Stimulated activated CD4-positive, alpha-beta T cell treated with anti-CD3 and anti-CD28 coated beads, Interleukin-2, amount 100 ng/mL, for 48 hours (primary cell): ENCODE results near the gene OR1S2.
"Not testable (repeated sequence)": the region's sequence is repeated elsewhere in the genome, so short reads cannot be mapped to it uniquely, and the experiment has no call there.

Experiments used
- DNase-seq, 2 donors: peaks; one replicate each; pipeline ENCODE4 v3.0.0-alpha.2; 2020

Gene OR1S2, protein sequence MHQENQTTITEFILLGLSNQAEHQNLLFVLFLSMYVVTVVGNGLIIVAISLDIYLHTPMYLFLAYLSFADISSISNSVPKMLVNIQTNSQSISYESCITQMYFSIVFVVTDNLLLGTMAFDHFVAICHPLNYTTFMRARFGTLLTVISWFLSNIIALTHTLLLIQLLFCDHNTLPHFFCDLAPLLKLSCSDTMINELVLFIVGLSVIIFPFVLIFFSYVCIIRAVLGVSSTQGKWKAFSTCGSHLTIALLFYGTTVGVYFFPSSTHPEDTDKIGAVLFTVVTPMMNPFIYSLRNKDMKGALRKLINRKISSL

DNA sequence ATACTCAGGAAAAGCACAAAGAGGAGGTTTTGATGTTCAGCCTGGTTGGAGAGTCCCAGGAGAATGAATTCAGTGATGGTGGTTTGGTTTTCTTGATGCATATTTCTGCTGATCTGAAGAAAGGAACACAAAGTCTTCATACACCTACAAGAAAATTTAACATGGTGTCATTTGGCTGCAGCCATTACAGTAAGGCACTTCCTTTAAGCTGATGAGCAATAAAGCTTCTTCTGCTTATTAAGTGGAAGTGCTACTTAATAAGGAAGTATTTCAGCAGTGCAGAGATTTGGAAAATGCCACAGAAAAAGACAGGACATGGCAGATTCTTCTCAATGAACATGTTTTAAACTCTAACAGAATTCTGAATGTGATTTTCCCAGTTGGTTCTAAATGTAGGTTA is at the start of gene OR1S2:
Gene OR1S2 (minus strand): TSS at position 101 of the 400 bp plus-strand sequence. CDS start 0 bp downstream, at position 101.
- no peak for DNase-seq

DNA sequence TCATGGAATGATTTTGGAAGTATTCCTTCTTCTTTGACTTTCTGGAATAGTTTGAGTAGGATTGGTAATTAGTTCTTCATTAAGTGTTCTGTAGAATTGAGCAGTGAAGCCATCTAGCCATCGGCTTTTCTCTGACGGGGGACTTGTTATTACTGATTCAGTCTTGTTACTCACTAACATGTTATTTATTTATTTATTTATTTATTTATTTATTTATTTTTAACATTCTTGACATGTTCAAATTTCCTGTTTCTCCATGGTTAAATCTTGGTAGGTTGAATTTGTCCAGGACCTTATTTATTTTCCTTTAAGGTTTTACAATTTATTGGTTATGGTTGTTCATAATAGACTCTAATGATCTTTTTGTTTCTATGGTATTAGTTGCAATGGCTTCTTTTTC is 40.0 kb upstream of the OR1S2 start:
- no peak for DNase-seq

DNA sequence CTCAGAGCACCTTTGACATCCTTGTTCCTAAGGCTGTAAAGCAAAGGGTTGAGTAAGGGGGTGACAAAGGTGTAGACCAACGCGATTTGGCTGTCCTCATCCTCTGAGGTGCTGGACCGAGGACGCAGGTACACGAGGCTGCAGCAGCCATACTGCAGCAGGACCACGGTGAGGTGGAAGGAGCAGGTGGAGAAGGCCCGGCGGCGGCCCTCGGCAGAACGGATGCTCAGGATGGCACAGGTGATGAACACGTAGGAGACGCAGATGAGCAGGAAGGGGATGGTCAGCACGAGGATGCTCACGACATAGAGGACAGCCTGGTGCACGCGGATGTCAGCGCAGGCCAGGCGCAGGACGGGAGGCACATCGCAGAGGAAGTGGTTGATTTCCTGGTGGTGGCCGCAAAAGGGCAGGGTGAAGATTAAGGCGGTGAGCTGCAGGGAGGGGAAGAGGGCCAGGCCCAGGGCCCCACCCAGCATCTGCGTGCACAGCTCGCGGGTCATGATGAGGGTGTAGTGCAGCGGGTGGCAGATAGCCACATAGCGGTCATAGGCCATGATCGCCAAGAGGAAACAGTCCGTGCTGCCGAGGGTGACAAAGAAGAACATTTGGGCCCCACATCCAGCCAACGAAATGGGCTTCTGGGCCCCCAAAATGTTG is 24.1 kb upstream of the OR1S2 start:
- no peak for DNase-seq

DNA sequence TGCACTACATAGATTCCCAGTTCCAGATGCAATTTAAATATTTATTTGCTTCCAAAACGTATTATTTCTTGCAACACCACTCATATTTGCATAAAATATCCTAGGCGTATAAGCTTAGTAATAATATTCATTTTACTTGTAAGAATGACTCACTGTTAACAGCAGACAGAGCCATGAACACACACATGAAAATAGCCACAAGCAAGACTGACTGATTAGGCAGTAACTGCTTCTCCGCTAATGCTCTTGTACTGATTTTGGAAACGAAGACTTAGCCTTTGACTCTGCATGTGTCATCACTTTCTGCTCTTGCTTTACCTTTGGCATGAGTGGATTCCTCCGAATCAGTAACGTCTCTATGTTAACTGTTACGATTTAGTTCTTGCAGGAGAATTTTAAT is 18.8 kb upstream of the OR1S2 start:
- no peak for DNase-seq

DNA sequence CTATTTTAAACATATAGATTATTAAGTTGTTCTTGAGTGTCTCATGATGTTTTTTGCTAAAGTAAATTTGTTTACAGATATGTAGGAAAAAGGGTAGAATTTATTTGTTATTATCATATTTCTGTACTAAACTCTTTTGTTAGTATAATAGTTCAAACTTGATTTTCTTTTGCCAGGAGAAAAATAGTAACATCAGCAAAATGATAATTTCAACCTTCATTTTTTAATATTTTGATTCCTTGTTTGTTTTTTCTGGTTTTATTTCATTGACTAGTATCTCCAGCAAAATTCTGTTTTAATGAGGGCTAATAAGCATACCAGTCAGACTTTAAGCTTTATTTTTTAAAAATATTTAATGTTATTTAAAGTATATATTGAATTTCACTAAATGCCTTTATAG is 12.5 kb upstream of the OR1S2 start:
- no peak for DNase-seq

DNA sequence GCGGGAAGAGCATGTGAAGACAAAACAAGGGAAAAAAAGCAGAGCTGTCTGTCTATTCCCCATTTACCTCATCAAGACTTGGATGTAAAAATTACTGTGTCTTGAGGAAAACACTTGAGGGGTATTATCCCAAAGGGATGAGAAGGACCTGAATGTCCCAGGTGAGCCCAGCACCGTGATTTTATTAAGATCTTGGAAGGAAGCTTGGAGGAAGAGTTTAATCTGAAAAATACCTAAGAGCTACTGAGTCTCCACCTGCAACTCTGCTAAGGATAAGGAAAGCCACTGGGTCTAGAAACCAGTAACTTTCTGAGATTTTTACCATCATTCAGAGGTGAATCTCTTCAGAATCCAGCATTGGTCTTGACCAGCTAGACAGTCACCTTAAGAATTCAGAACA is 8.5 kb upstream of the OR1S2 start, which contains the start of gene OR1S1:
Gene OR1S1 (plus strand): TSS at position 301 of the 400 bp plus-strand sequence.
- DNase-seq, result not testable (repeated sequence)

DNA sequence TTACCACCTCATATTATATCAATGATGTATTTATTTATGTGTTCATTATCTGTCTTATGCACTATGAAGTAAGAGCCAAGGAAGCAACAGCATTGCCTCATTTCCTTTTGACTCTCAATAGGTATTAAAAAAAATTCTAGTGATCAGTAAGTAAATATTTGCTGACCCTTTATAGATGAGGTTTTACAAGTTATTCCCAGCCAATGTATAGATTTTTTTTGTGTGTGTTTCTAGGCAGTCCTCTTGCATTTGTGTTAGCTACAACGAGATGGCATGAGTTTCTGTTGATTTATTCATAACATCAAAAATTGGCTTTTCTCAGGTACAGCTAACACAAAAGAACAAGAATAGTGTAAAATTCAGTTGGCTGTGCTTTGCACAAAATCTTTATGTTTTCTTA is 4.7 kb downstream of the OR1S2 start:
- DNase-seq, result no peak

DNA sequence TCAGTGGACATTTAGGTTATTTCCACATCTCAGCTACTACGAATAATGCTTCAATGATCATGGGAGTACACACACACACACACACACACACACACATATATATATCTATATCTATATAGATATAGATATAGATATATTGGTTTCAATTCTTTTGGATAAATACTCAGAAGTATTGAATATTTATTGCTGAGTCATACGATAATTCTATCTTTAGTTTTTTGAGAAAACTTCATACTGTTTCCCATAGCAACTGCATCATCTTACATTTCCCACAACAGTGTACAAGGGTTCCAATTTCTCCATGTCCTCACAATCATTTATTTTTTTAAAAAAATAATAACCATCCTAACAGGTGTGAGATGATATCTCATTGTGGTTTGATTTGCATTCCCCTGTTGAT is 8.0 kb downstream of the OR1S2 start:
- DNase-seq, result no peak

DNA sequence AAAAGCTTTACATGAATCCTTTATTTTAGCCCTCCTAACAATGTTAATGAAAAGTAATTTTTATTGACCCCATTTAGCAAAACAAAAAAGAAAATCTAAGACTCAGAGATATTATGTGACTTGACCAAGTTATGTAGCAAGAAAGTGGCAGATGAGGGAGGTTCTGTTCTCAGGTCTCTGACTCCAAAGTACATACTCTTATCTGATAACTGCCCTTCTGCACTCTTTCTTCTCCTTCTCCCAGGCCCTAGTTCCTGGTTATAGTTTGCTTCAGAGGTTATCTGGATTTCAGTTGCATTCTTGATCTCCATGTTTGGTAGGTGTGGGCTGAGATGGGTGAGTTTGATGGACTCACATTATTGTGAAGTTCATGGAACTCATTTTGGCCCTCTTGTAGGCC is 10.6 kb downstream of the OR1S2 start:
- DNase-seq, result no peak

DNA sequence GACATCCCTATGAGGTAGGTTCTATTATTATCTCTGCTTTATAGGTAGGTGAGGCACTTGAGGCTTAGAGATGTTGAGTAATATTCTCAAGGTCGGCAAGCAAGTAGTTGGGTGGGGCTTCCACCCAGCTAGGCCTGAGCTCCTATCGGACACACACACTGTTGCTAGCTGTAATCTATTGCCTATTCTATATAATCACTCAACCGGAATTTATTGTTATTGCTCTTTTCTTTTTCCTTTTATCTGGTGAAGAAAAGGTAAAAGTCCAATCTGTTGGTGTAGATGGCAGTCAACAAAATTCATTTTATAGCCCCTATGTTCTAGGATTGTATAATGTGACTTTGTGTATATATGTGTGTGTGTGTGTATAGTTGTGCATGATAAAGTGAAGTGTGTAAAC is 11.7 kb downstream of the OR1S2 start:
- DNase-seq, result no peak

DNA sequence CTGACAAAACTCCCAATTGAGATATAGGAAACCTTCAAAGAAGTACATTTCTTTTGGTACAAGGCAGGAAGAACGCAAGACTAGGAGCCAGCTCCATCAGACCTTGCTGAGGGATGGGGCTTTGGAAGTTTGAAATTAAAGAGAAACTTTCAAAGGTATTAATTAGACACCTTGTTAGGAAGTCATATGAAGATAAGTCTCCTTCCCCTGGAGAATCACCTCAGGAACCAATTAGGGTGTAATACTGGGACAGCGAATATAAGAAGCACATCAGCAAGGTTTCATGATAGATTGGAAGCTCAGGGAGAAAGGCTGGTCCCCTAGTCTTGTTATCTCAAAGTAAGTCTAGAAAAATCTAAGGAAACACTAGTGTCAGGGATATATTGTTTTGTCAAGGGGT is 15.2 kb downstream of the OR1S2 start, which contains the start of gene OR9Q2:
Gene OR9Q2 (plus strand): TSS at position 301 of the 400 bp plus-strand sequence. CDS start 1,421 bp downstream, outside the sequence.
- DNase-seq, result no peak

DNA sequence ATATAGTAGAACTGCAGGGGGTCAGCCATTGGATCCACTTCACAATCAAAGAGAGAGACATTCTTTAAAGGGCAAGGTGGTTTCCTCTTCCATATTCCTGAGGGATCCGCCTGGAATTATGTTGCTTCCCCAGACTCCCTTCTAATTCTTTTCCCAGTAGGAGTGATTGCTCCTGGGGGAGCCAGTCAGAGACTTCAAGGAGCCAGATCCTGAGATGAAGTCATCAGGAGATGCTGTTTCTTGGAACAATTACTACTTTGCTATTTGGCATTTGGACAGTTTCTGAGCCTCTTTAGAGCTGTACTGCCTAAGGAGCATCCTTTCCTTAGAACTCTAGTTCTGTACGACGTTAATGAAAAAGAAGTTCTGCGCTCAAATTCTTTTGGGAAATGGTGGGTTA is 17.0 kb downstream of the OR1S2 start:
- no peak for DNase-seq

DNA sequence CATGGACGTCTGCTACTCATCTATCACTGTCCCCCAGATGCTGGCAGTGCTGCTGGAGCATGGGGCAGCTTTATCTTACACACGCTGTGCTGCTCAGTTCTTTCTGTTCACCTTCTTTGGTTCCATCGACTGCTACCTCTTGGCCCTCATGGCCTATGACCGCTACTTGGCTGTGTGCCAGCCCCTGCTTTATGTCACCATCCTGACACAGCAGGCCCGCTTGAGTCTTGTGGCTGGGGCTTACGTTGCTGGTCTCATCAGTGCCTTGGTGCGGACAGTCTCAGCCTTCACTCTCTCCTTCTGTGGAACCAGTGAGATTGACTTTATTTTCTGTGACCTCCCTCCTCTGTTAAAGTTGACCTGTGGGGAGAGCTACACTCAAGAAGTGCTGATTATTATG is 24.3 kb downstream of the OR1S2 start:
- no peak for DNase-seq

DNA sequence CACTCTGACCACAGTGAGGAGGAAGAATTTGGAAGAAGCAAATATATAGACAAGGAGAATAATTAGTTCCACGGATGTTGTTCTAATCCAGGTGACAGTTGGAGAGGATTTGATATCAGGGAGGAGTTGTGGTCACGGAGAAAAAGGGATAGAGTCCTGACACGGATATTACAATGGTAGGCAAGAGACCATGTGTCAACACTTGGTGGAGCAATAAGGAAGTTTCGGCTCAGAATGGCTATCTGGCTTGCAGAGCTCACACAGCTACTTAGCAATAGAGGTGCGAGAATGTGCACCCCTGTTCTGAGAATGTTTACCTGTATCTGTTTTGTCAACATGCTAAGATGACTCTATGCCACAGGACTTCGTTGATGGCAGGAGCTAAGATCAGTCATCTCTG is 25.5 kb downstream of the OR1S2 start:
- no peak for DNase-seq

DNA sequence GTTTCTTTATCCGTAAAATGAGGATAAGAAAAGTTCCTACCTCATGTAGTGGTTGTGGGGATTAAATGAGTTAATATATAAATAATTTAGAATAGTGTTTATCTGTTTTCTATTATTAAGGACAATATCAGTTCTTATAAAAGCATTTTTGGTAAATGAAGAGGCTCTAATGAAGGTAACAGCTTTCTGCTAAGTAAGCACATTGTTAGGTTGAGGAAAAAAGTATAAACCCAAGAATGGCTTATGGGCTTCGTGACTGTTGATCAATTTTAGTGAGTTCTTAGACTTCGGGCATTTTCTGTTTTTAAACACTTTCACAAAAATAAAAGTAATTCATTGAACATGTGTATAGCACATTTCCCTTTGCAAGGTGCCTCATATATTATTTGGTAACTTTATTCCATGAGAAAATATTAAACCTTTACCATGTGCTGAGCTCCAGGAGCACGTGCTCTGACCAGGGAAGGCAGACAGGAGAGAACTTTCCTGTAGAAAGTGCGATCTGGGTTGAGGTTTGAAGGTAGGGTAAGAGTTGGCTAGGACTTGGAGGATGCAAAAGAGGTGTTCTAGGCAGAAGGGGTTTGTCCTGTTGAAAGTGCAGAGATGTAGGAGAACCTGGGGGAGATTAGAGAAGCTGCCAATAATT is 26.4 kb downstream of the OR1S2 start:
- no peak for DNase-seq

DNA sequence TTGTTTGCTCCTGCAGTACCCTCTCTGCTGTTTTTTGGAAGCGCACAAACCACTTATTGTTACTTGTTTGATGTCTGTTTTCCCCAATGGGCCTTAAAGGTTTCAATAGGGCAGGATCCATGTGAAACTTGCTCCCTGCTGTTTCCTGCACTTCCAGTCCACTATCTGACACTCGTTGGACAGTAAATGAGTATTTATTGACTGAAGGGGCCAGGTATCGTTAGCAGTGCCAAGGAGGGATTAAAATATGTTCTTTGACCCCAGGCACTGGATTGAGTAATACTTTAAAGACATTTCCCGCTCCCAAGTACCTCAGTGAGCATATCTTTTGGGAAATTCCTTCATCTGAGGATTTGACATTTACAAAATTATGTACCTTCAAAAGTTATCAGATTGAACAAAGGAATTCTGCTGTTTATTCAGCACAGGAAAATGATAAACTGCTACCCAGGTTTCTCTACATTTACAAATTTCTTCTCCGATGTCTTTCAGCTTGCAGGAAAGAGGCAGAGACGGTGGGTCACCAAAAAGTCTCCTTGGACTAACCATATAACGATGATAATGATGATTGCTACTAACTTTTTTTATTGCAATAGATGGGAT is 38.3 kb downstream of the OR1S2 start:
- DNase-seq, result no peak

DNA sequence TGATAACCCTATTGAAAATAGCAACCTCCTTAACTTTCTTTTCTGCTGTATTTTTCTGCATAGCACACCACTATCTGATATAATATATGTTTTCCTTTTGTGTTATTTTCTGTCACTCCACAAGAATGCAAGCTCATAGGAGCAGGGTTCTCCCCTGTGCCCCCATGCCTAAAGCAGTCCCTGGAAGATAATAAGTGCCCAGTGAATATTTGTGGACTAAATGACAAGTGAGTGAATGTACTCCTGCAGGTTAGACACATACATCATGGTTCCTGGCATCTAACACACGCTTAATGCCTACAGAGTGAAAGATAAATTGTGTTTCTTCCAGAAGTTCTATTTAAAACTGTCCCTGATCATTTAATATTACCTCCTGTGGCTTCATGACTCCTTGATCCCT is 39.0 kb downstream of the OR1S2 start:
- no peak for DNase-seq

DNA sequence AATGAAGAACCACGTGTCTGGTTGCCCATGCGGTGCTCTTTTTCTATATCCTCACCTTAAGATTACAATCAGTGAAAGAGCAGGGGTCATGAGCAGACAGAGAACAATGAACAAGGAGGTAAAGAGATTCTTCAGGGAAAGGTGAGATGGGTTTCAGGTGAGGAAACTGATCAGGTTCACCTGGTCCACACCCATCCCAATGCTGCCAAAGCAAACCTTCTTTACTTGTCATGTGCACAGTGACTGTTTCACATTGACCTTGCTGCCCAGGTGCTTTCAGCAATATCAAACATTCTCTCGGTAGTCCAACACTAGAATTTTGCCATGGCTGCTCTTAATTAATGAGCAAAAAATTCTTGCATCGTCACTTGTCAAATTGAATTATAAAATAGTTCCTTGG is 39.6 kb downstream of the OR1S2 start:
- DNase-seq, result no peak
